GM19023 (cell line): ENCODE data around the gene GGA2.
"Not testable (repeated sequence)": the region's sequence is repeated elsewhere in the genome, so short reads cannot be mapped to it uniquely, and the experiment has no call there.

Source experiments
- ATAC-seq: cut with Tn5 transposase; IDR thresholded peaks from one replicate; pipeline ENCODE4 v1.9.1; 2021; ENCODE audit warnings: mild to moderate bottlenecking, moderate library complexity; ENCODE audit not compliant: unreplicated experiment

The GGA2 gene

GRCh38 chr16:23510164-23510914 lies at the start of gene GGA2:
GGA2 (minus strand) TSS chr16:23510494; CDS start chr16:23510411, 83 bp downstream.
- peak; percentile 75 for ATAC-seq

- ATAC-seq, result peak; percentile 16
Measured at GRCh38 chr16:23557779-23558702, 47.7 kb upstream of the GGA2 start.

- peak; percentile 91 for ATAC-seq
Measured at GRCh38 chr16:23556881-23557778, 46.8 kb upstream of the GGA2 start, which contains the start of the genes EARS2 and UBFD1. EARS2 (minus strand) TSS chr16:23557350; CDS start chr16:23557343, 7 bp downstream. UBFD1 (plus strand) TSS chr16:23557727; CDS start chr16:23557743, 16 bp downstream.

- ATAC-seq, result no peak
Measured at GRCh38 chr16:23554536-23554935, 44.2 kb upstream of the GGA2 start.

- ATAC-seq, result no peak
Measured at GRCh38 chr16:23552161-23552560, 41.9 kb upstream of the GGA2 start.

GRCh38 chr16:23549938-23550337 lies 39.6 kb upstream of the GGA2 start:
- ATAC-seq, result no peak

- no peak for ATAC-seq
Measured at GRCh38 chr16:23544436-23544835, 34.1 kb upstream of the GGA2 start.

GRCh38 chr16:23540817-23541178 lies 30.5 kb upstream of the GGA2 start:
- not testable (repeated sequence) for ATAC-seq

GRCh38 chr16:23539984-23540816 lies 29.9 kb upstream of the GGA2 start:
- no peak for ATAC-seq

- no peak for ATAC-seq
Measured at GRCh38 chr16:23538919-23539278, 28.6 kb upstream of the GGA2 start.

- ATAC-seq, result no peak
Measured at GRCh38 chr16:23537390-23537789, 27.1 kb upstream of the GGA2 start.

GRCh38 chr16:23535901-23536300 lies 25.6 kb upstream of the GGA2 start:
- no peak for ATAC-seq

GRCh38 chr16:23534868-23535860 lies 24.9 kb upstream of the GGA2 start:
- no peak for ATAC-seq

- no peak for ATAC-seq
Measured at GRCh38 chr16:23532448-23532847, 22.2 kb upstream of the GGA2 start.

- no peak for ATAC-seq
Measured at GRCh38 chr16:23530062-23530461, 19.8 kb upstream of the GGA2 start.

GRCh38 chr16:23528644-23529310 lies 18.5 kb upstream of the GGA2 start:
- no peak for ATAC-seq

- ATAC-seq, result no peak
Measured at GRCh38 chr16:23527961-23528643, 17.8 kb upstream of the GGA2 start.

GRCh38 chr16:23524886-23525285 lies 14.6 kb upstream of the GGA2 start:
- ATAC-seq, result no peak
